Measurements from ENCODE around the gene PATZ1.

DNA sequence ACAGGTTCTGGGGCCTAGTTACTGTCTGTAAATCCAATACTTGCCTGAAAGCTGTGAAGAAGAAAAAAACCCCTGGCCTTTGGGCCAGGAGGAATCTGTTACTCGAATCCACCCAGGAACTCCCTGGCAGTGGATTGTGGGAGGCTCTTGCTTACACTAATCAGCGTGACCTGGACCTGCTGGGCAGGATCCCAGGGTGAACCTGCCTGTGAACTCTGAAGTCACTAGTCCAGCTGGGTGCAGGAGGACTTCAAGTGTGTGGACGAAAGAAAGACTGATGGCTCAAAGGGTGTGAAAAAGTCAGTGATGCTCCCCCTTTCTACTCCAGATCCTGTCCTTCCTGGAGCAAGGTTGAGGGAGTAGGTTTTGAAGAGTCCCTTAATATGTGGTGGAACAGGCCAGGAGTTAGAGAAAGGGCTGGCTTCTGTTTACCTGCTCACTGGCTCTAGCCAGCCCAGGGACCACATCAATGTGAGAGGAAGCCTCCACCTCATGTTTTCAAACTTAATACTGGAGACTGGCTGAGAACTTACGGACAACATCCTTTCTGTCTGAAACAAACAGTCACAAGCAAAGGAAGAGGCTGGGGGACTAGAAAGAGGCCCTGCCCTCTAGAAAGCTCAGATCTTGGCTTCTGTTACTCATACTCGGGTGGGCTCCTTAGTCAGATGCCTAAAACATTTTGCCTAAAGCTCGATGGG, 67.4 kb downstream of the PATZ1 start:
- TF ChIP-seq POLR2A (IDR thresholded peaks at IDR 0.05) (no peak), EP300 (IDR thresholded peaks at IDR 0.05) (no peak)
- TF ChIP-seq, protein P1, sequence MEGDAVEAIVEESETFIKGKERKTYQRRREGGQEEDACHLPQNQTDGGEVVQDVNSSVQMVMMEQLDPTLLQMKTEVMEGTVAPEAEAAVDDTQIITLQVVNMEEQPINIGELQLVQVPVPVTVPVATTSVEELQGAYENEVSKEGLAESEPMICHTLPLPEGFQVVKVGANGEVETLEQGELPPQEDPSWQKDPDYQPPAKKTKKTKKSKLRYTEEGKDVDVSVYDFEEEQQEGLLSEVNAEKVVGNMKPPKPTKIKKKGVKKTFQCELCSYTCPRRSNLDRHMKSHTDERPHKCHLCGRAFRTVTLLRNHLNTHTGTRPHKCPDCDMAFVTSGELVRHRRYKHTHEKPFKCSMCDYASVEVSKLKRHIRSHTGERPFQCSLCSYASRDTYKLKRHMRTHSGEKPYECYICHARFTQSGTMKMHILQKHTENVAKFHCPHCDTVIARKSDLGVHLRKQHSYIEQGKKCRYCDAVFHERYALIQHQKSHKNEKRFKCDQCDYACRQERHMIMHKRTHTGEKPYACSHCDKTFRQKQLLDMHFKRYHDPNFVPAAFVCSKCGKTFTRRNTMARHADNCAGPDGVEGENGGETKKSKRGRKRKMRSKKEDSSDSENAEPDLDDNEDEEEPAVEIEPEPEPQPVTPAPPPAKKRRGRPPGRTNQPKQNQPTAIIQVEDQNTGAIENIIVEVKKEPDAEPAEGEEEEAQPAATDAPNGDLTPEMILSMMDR (IDR thresholded peaks at IDR 0.05): no peak

Data from tibial nerve (tissue), 4 donors.